Spinal cord (tissue), 10 donors: ENCODE data around the gene GRM5. TPM values are rescaled to one million over a fixed set of nuclear protein-coding genes. Genes with fewer than 3 reads are reported as not detected.
"Not testable (repeated sequence)": the region's sequence is repeated elsewhere in the genome, so short reads cannot be mapped to it uniquely, and the experiment has no call there.

ENCODE experiments used
- DNase-seq, 6 donors: peaks; one replicate each; pipeline versions ENCODE4 v3.0.0 to v3.0.0-alpha.2; 2013 to 2015; ENCODE audit warnings: low spot score in 6 of 6, low read depth in 4 of 6
- H3K27ac ChIP-seq: one replicate; pipeline ENCODE4 v1.5.1; 2013; ENCODE audit warnings: low read depth, low read length, control low read depth
- H3K27me3 ChIP-seq: one replicate; pipeline ENCODE4 v1.6.1; 2013; ENCODE audit warnings: low read length; ENCODE audit not compliant: control insufficient read depth, insufficient read depth
- H3K36me3 ChIP-seq: one replicate; pipeline ENCODE4 v1.6.1; 2013; ENCODE audit warnings: low read length; ENCODE audit not compliant: control insufficient read depth, insufficient read depth
- H3K4me1 ChIP-seq: one replicate; pipeline ENCODE4 v1.6.1; 2013; ENCODE audit warnings: low read length; ENCODE audit not compliant: control insufficient read depth, insufficient read depth
- H3K4me3 ChIP-seq: one replicate; pipeline ENCODE4 v1.5.1; 2013; ENCODE audit warnings: low read depth, low read length, control low read depth
- H3K9me3 ChIP-seq: one replicate; pipeline ENCODE4 v1.6.1; 2013; ENCODE audit warnings: low read length; ENCODE audit not compliant: control insufficient read depth, insufficient read depth
- WGBS: methylation state at CpG from one replicate; pipeline ENCODE4 v1.1.5; 2013; ENCODE audit warnings: missing lambda C conversion rate; ENCODE audit not compliant: insufficient coverage; 5-methylcytosine and 5-hydroxymethylcytosine counted together
- polyA plus RNA-seq, 2 donors: library from polyadenylated mRNA; unstranded; fragments of 120-200 nt; gene quantifications; one replicate each; pipeline ENCODE4 v1.2.1, GENCODE V29; 2013; ENCODE audit not compliant: insufficient read length in 2 of 2
- small RNA-seq: library from RNA; depleted of rRNA; stranded (forward); fragments of <200 nt; gene quantifications from one replicate; pipeline ENCODE3, GENCODE V24; 2014; ENCODE audit warnings: low replicate concordance
- total RNA-seq, 2 donors: library from RNA; depleted of rRNA in 1 of 2; stranded (reverse); fragments of 120-200 nt in 1 of 2; fragments of >200 nt in 1 of 2; gene quantifications; one replicate each; pipeline versions ENCODE4 v1.2.3 to v1.2.4, GENCODE V29; 2013 to 2014
- donor health status: healthy.

The GRM5 gene
- total and polyA plus RNA-seq, 4 donors: 19.7 to 104 (median 33.9) TPM

- not testable (repeated sequence) for DNase-seq, H3K36me3 ChIP-seq
- 100% methylated on average over 3 of the region's 4 CpGs for WGBS
Measured at GRCh38 chr11:88458047-88458446, 607.7 kb downstream of the GRM5 start.

GRCh38 chr11:88455974-88456373 lies 609.8 kb downstream of the GRM5 start:
- H3K27ac ChIP-seq: no peak overlapping the region
- H3K27me3 ChIP-seq: no peaks in the 10 kb centered on the region
- WGBS: 100% methylated on average over 2 of the region's 2 CpGs
- H3K4me1 ChIP-seq: no peaks in the 10 kb centered on the region
- H3K9me3 ChIP-seq: no peaks in the 10 kb centered on the region
- no peak for DNase-seq
- H3K36me3 ChIP-seq: no peaks in the 10 kb centered on the region
- H3K4me3 ChIP-seq: no peak overlapping the region

More at GRCh38 chr11:88458047-88458446, 607.7 kb downstream of the GRM5 start:
- H3K9me3 ChIP-seq, H3K27ac ChIP-seq, H3K27me3 ChIP-seq, H3K4me1 ChIP-seq, H3K4me3 ChIP-seq: not testable (repeated sequence)

- Histone ChIP-seq H3K27me3 (no peaks in the 10 kb centered on the region), H3K27ac (no peak overlapping the region), H3K36me3 (no peaks in the 10 kb centered on the region)
Measured at GRCh38 chr11:88454881-88455280, 610.9 kb downstream of the GRM5 start.

More at GRCh38 chr11:88454881-88455280, 610.9 kb downstream of the GRM5 start:
- no peak for DNase-seq
- WGBS: 90% methylated on average over 2 of the region's 3 CpGs
- Histone ChIP-seq H3K4me1 (no peaks in the 10 kb centered on the region), H3K4me3 (no peak overlapping the region), H3K9me3 (no peaks in the 10 kb centered on the region)

Small RNA genes lying within 50 kb of the gene (small RNA-seq; reads per million reads assigned to genes)
- 0.10 reads per million for gene RNU6-16P

Other genes starting within 250 kb of the GRM5 start
- gene TYR, start 111.9 kb upstream of the GRM5 start, total RNA-seq: under 1 TPM; 0.20 to 0.61 TPM
- gene TYR, start 111.9 kb upstream of the GRM5 start, polyA plus RNA-seq: not detected